DMS114 treated with DMSO at 0.1 percent for 48 hours (cell line): ENCODE data around the gene HEXD.
"Not testable (repeated sequence)": the region's sequence is repeated elsewhere in the genome, so short reads cannot be mapped to it uniquely, and the experiment has no call there.

ENCODE experiments used
- DNase-seq: peaks from one replicate; lab custom pipeline; 2025; ENCODE audit not compliant: unreplicated experiment; lab: John Stamatoyannopoulos, UW

HEXD gene

DNA sequence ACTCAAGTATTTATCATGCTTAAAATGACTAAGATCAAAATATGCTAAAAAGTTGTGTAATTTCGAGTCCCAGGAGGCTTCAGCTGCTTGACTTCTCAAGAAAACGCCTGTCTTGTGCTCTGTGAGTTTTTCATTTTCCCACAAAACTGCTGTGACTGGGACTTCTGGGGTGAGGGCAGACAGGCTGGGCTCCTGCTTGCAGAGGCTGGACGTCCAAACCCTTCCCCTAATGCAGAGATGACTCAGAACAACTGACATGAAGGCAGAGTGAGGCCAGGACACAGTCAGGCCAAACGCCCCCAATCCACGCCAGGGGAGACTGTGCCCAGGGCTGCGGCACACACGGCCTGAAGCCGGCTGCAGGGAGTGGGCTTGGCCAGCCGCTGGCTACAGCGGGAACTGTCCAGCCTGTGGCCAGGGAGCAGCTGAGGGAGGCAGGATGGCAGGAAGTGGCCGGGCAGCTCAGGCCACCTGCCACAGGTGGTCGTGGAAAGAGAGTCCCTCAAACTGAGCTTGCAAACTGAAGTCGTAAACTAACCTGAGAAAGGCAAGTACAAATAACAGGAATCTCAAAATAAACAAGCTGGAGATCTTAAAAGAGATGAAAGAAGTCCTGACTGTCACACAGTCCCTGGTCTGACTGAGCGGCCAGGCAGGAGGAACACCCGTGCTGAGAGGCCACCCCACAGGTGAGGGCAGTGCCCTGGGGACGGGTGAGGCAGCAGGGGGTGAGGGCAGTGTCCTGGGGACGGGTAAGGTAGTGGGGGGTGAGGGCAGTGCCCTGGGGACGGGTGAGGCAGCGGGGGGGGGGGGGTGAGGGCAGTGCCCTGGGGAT, 21.3 kb upstream of the HEXD start:
- no peak for DNase-seq

DNA sequence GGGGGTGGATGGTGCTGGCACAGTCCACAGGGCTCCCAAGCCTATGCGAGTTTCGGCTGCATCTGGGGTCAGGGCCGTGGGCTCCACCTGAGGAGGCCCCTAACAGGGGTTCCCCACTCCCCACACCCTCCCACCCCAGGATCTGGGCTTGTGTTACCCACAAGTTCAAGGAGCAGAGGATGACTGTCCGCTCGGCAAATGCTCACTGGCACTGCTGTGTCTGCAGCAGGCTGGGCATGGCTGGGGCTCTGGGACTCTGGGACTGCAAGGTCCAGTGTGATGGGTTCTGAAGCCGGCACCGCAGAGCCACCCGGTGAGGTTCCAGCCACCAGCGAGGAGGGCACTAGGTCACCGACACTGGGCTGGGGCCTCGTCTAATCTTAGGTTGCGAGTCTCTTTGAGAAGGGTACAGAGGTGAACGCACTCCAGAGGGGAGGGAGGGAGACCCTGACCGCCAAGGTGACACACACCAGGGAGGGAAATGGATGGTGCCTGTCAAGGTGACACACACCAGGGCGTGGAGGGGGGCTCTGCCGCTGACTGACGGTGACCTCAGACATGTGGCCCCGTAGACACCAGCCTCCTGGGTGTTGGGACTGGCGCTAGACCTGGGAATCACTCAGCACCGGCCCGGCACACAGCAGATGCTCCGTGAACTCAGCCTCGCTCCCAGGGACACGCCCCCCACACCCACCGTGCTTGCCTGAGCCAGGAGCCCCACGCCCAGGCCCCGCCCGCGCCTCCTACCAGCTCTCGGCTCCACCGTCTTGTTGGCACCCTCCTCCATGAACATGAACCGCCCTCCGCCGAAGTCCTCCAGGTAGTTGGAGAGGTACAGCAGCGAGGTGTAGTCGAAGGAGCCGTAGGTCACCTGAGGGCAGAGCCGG, 20.5 kb upstream of the HEXD start:
- DNase-seq, result no peak

DNA sequence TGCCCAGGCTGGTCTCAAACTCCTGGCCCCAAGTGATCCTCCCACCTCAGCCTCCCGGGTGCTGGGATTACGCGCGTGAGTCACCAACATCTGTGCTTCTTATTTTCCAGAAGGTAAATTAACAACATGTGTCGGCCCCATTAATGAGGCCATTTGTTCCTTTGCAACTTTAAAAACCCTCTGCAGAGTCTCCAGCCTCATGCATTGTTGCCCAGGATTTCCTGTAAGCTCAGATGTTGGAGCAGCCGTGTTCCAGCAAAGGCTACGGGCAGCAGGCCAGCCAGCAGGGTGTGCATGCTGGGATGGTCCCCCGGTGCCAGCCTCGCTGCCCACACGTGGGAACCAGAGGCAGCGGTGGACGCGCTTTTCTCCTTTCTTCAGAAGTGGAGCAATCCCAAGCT, 19.1 kb upstream of the HEXD start:
- no peak for DNase-seq

DNA sequence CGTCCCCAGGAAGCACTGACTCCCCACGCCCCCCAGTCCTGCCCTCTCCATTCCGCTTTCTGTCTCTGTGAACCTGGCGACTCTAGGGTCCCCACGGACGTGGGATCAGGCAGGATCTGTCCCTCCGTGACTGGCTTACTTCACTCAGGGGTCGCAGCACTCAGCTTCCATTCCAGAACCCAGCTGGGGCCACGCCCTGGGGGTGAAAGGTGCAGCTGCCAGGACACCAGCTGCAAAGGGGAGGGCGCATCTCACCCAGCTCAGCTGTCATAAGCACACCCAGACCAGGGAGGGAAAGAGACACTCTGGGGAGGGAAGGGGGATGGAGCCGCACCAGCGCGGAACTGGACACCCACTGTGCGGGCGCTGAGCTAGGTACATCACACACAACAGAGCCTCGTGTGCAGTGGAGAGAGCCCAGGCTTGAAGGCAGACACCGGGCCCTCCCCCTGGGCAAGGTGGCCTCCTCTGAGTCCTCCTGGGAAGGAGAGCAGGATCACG, 18.5 kb upstream of the HEXD start:
- DNase-seq, result no peak

DNA sequence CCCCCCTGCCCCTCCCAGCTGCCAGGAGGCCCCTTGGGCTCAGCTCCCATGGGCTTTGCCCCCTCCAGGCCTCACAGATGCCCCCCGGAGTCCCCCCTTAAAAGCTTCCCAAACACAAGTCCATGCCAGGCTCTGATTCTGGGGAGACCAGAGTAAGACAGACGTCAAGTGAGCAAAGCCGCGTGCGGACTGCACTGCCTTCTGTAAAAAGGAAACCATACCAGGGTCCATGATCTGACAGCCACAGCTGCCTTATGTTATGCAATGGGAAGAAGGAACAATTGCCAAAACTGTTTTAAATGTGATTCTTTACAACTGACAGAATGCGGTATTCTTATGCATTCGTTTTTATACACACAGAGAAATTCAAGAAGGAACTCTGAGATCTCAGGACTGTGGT, 17.9 kb upstream of the HEXD start:
- DNase-seq, result no peak

DNA sequence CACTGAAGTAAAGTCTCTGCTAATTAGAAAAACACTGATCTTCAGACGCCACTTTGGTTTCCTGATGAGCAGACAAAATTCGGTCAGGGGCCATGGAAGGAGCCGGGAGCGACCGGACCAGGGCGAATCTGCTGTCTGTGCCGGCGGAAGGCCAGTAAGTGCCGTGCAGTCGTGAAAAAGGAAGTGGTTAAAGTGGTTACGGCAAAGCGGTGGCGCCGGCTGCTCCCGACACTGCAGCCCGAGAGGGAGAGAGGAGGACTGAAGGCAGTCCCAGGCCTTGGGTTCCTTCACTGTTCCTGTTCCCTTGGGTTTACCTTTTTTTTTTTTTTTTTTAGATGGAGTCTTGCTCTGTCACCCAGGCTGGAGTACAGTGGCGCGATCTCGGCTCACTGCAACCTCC, 17.3 kb upstream of the HEXD start:
- no peak for DNase-seq

DNA sequence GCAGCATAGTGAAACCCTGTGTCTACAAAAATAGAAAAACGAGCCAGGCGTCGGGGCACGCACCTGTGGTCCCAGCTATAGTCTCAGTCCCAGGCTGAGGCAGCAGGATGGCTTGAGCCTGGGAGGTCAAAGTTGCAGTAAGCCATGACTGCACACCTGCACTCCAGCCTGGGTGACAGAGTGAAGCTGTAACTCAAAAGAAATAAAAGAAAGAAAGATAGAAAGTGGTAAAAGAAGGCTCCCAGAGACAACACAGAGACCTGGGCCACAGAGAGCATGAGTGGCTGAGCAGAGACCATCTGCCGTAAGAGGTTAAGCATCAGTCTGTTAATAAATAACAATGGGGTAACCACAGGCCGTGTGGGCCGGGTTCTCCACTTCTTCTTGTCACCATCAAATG, 15.3 kb upstream of the HEXD start:
- DNase-seq, result no peak

DNA sequence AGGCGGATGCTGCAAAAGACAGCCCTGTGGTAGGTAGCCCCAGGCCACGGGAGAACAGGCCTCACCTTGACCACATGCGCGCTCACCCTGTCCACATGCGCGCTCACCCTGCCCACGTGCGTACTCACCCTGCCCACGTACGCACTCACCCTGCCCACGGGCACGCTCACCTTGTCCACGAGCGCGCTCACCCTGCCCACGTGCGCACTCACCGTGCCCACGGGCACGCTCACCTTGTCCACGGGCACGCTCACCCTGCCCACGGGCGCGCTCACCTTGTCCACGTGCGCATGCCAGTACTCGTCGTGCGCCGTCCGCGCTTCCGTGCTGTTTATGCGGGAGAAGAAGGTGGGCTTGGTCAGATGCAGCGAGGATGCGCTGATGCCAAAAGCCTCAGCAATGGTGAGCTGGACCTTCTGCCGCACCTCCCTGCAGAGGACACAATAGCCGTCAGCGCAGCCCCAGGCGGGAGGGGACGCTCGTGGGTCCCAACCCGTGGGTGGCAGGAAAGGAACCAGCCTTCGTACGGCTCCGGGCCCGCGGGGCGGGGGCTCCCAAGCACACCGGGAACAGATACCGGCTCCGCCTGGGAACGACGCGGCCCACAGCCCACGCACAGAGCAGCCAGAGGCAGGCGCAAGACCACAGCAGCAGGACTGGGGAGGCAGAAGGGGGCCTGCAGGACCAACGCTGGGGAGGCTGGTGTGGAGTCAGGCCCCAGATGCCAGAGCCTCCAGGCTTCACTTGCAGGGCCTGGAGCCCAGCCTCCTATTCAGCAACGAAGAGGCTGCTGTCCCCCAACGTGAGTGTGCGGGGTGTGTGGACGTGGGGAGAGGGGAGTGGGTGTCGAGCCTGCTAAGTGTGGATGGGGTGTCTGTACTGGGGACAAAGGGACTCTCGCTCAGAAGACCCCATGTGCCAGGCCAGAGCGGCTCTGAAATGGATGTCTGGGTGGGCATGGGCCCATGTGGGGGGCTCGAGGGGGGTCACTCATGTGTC, 14.2 kb upstream of the HEXD start:
- DNase-seq, result no peak

DNA sequence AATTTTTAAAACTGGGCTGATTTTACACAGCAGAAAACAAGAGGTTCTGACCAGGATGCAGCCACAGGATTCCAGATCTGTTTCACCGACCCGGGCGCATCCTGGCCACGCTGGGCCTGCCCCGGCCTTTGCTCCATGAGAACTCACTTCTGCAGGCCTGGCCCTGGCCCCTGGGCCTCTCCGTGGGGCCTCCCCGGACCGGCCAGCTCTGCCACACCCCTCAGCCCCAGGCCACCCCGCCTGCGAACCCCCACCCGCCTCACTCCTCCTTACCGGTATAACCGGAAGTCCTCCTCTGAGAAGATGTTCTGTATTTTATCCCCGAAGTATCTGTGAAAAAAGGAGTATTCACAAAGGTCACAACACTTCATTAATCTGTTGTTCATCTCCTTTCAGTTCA, 13.1 kb upstream of the HEXD start:
- DNase-seq, result no peak

DNA sequence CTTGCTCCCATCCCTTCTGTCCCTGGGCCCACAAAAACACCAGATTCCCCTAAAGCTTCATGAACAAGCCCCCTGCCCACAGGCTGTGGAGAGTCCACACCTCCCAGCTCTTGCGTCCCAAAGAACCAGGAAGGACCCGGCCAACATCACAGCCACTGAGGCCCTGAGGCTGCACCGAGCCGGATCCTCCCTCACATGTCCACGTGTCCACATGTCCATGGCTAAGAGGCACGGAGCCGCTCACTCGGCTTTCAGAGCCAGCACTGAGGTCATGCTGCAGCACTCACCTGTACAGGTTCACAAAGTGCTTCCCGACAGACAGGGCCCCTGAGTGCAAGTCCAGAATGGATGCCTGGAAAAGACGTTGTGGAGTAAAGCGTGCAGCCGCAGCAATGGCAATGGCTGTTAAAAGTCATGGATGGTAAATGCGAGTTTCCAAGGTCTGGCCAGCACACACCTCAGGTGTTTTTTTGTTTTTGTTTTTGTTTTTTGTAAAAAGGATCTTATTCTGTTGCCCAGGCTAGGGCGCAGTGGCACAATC, 11.9 kb upstream of the HEXD start:
- DNase-seq, result no peak

DNA sequence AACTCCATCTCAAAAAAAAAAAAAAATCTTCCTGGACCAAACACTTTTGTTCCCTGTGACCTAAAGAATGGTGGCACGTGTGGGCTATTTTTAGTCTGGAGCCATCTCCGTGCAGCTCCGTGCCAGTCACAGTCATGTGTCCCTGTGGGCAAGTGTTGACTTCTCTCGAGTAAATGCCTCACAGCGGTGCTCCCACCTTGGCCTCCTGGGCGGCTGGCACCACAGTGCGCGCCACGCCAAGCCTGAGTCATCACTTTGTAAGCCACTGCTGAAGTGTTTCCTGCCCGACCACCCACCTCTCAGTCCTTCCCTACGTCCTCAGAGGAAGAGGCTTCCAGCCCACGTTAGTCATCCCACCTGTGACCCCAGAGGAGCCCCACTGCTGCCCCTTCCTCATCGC, 10.9 kb upstream of the HEXD start:
- DNase-seq, result no peak

DNA sequence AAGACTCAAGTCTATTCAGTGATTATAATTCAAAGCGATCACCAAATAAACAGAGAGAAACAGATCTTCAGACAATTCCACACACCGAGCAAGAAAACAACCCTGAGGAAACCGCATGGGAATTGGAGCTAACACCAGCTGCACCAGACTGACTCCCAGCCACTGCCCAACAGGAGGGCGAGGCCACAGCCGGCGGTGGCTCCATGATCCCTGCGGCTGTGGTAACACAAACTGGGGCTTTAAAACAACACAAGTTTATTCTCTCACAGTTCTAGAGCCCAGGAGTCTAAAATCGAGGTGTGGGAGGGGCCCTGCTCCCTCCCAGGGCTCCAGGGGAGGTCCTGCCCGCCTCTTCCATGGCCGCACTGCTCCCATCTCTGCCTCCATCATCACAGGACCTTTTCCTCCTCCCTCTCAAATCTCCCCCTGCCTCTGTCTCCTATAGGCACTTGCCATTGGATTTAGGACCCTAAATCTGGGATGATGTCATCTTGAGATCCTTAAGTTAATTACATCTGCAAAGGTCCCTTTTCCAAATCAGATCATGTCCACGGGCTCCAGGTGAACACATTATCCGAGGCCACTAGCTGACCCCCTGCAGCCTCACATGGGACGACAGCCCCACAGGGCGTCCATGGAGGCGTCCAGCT, 9.7 kb upstream of the HEXD start:
- no peak for DNase-seq

DNA sequence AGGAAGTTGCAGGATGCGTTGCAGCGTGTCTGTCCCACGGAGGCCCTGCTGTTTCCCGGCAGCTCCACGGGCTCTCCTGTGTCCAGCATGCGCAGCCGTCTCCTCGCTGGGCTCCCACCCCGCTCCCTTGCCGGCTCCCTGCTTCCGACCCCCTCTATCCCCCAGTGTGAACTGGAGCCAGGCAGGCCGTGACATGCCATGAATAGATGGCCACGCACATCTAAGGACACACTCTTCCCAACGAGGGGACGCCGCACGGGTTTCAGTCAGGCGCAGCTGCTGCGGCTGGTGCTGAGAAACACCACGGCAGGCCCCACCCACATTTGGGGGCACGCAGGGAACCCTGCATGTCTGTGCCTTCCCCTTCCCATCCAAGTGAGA, 9.2 kb upstream of the HEXD start:
- no peak for DNase-seq

DNA sequence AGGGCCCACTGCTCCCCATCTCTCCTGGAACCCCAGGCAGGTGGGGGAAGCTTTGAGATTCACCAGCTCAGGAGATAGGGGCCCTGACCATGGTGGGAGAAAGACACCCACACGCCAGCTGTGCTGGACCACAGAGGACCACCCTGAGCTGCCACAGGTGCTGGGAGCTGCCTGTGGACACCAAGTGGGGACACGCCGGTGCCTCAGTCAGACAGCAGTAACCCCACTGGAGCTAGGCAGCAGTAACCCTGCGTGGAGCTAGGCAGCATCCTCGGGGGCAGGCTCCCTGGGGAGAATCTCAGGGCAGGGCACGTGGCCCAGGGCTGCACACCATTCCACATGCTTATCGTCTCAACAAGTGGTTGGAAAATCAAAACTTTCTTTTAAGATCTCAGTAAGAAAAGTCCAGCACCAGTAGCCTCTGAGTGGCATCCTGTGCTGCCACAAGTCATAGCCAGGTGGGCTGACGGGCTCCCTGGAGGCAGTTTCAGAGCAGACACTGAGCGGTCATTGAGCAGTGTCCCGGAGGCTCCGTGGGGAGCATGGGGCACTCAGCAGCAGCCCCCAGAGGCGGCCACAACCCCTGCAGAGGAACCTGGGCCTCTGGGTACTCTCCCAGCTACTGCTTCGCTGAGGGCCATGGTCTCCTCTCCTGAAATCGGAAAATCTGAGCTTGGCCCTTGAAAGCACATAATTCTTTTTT, 8.0 kb upstream of the HEXD start:
- DNase-seq, result no peak

DNA sequence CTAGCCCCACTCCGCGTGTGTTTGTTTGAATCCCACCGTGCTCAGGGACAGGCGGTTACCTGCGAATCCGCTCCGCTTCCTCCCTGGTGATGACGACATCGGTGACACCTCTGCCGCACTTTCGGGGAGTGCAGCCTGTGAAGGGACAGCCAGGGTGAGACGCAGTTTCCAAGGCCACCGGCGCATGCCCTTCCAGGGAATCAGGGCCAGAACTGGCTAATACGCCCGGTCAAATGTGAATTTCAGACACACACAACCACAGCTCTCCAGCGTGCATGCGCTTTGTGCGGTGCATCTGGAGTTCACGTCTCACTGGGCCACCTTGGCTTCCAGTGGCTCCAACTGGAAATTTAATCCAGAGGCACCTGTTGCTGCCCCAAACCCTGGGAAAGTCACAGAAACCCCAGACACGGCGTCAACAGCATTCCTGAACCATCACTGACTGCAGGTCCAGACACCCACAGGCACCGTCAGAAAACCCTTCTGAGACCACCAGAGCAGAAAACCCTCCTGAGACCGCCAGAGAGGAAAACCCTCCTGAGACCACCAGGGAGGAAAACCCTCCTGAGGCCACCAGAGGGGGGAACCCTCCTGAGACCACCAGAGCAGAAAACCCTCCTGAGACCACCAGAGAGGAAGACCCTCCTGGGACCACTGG, 6.6 kb upstream of the HEXD start:
- DNase-seq, result no peak

DNA sequence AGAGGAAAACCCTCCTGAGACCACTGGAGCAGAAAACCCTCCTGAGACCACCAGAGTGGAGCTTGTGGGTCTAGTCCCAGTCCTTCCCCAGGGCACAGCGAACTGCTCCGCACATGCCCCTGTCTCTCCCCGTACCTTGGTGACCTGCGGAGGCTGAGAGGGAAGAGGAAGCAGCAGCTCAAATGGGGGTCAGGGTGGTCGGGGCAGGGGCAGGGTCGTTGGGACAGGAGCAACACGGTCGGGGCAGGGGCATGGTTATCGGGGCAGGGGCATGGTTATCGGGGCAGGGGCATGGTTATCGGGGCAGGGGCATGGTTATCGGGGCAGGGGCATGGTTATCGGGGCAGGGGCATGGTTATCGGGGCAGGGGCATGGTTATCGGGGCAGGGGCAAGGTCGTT, 6.1 kb upstream of the HEXD start:
- DNase-seq, result not testable (repeated sequence)

DNA sequence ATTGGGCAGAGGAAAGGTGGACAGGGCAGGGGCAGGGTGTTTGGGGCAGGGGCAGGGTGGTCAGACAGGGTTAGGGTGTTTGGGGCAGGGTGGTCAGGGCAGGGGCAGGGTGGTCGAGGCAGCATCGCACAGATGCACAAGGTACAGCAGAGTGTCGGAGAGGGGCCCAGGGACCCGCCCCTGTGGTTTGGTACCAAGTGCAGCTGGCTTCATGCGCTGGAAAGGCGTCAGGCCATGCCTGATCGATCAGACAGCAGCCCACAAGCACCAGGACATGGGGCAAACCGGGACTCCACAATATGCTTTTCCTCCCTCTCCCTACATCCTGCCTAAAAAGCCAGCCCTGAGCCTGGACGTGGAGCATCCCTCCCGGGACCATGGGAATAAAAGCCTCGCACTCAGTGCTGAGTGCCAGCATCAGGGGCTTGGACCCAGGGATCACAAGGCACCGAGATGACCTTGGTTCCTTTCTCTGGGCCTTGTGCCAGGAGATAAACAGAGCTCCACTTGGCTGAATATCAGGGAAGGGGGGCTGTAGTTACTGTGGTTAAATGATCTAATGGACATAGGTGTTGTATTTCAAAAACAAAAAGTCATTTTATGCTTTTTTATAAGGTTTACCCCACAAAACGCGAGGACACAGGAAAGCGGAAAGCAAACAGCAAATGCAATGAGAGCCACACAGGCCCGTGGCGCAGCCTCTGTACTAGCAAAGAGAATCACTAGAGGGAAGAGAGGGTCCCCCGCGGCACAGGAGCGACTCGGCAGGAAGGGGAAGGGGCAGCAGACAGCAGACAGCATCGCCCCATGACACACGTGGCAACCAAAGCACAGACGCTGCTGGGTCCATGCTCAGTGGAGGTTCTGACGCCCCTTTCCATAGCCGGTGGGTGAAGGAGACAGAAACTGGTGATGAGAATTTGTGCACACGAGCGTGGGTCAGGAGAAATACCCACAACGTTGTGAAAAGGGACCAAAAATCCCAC, 5.3 kb upstream of the HEXD start:
- no peak for DNase-seq
